ENCODE results near the gene ACOT7. TPM values are rescaled to one million over a fixed set of nuclear protein-coding genes. Genes with fewer than 3 reads are reported as not detected.
"Not testable (repeated sequence)": the region's sequence is repeated elsewhere in the genome, so short reads cannot be mapped to it uniquely, and the experiment has no call there.

Gene ACOT7, protein sequence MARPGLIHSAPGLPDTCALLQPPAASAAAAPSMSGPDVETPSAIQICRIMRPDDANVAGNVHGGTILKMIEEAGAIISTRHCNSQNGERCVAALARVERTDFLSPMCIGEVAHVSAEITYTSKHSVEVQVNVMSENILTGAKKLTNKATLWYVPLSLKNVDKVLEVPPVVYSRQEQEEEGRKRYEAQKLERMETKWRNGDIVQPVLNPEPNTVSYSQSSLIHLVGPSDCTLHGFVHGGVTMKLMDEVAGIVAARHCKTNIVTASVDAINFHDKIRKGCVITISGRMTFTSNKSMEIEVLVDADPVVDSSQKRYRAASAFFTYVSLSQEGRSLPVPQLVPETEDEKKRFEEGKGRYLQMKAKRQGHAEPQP
- total RNA-seq = 21.8 and 23.9 TPM in 2 replicates

- peak; percentile 65 to 91 for DNase-seq (ENCODE audit: low read depth in 2 of 2)
Observed at GRCh38 chr1:6393400-6394187, at the start of gene ACOT7. Gene ACOT7 (minus strand): TSS chr1:6393767. CDS start chr1:6393399, 368 bp downstream.

GRCh38 chr1:6441586-6441985, 48.0 kb upstream of the ACOT7 start:
- no peak for DNase-seq (ENCODE audit: low read depth in 2 of 2)

GRCh38 chr1:6440198-6441126, 46.9 kb upstream of the ACOT7 start:
- peak in 1 of 2 donors; percentile 44 for DNase-seq (ENCODE audit: low read depth in 2 of 2)

- DNase-seq (ENCODE audit: low read depth in 2 of 2) = peak; percentile 43 to 67
Observed at GRCh38 chr1:6438047-6438525, 44.5 kb upstream of the ACOT7 start.

GRCh38 chr1:6437012-6437700, 43.6 kb upstream of the ACOT7 start:
- DNase-seq (ENCODE audit: low read depth in 2 of 2) = not testable (repeated sequence)

GRCh38 chr1:6436277-6436676, 42.7 kb upstream of the ACOT7 start:
- not testable (repeated sequence) for DNase-seq (ENCODE audit: low read depth in 2 of 2)

DNA sequence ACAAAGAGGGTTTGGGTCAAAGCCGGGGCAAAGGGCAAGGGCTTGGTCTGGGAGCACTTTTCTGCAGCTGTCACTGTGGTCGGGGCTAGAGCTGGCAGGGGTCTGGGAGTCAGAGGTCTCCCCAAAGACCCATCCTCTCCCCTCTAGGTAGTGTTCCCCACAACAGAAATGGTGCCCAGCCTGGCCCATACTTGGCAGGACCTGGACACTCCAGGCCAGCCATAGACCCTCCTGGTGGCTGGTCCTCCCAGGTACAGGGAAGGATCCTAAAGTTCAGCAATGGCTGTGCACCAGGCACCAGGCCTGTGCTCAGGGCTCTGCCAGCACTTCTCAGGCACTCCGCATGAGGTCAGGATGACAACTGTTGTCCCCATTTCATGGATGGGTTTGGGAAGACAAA, 42.0 kb upstream of the ACOT7 start:
- no peak for DNase-seq (ENCODE audit: low read depth in 2 of 2)

- DNase-seq (ENCODE audit: low read depth in 2 of 2) = no peak
Observed at GRCh38 chr1:6435129-6435528, 41.6 kb upstream of the ACOT7 start.

GRCh38 chr1:6434186-6434585, 40.6 kb upstream of the ACOT7 start:
- DNase-seq (ENCODE audit: low read depth in 2 of 2) = no peak

DNA sequence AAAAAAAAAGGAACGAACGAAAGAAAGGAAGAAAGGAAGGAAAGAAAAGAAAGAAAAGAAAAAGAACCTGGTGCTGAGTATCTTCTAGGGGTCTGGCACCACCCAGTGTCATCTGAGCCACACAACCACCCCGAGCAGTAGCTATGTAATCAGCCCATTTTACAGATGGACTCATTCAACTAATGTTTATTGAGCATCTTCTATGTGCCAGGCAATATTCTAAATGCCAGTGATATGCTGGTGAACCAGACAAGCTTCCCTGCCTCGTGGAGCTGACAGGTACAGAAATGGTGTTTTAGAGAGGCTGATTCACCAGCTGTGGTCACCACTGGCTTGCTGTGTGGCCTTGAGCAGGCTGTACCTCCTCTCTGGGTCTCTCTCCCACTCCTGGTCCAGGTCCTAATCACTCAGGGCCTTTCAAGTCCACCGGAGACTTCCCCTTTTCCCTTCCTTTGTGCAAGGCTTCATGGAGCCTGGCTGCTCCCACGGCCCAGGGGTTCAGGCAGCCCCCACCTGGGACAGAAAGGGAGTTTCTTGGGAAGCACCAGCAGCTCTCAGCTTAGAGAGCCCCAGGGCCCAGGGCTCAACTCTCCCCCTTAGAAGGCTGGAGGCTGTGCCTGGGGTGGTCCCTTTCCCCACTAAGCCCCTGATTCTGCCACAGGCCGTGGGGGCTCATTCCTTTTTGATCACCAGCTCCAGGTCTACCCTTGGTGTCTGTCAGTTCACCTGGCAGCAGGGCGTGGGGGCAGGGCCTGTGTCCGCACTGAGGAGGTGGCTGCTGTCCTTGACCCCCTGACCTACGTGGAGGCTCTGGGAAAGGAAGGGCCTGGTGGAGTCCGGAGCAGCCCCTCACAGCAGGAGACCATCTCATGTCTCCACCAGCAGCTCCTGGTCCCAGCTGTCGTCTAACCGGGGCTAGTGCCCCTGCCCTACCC, 38.3 kb upstream of the ACOT7 start:
- DNase-seq (ENCODE audit: low read depth in 2 of 2) = not testable (repeated sequence)

DNA sequence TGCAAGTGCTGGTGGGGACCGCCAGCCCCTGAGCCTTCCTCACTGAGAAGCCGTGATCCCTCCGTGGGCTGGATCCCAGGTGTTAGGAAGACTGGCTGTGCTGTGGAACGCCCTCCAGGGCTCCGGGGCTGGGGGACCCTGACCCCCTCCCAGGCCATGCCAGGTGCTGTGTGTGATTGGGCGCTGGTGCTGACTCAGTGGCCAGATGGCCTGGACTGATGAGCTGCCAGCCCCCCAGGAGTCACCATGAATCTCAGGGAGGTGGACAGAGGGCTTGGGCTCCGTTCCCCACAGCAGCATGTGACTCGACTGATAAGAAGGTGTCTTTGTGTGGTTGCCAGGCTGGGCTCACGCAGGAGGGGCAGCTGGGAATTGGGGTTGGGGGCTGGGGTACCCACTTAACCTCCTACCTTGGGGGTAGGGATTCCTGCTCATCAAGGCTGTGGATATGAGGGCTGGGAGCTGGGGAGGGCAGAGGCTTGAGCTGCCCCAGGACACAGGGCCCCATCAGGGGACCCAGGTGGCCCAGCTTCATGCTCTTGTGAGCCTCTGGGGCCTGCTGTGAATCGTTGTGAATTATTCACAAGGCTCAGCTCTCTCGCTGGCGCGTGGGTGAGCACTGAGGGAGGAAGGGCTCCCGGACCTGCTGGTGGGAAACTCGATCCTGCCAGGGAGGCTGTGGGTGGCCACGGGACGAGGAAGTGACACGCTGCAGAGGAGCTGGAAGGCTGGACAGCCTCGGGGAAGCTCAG, 36.3 kb upstream of the ACOT7 start:
- not testable (repeated sequence) for DNase-seq (ENCODE audit: low read depth in 2 of 2)

GRCh38 chr1:6428453-6428852, 34.9 kb upstream of the ACOT7 start:
- DNase-seq (ENCODE audit: low read depth in 2 of 2) = not testable (repeated sequence)

DNA sequence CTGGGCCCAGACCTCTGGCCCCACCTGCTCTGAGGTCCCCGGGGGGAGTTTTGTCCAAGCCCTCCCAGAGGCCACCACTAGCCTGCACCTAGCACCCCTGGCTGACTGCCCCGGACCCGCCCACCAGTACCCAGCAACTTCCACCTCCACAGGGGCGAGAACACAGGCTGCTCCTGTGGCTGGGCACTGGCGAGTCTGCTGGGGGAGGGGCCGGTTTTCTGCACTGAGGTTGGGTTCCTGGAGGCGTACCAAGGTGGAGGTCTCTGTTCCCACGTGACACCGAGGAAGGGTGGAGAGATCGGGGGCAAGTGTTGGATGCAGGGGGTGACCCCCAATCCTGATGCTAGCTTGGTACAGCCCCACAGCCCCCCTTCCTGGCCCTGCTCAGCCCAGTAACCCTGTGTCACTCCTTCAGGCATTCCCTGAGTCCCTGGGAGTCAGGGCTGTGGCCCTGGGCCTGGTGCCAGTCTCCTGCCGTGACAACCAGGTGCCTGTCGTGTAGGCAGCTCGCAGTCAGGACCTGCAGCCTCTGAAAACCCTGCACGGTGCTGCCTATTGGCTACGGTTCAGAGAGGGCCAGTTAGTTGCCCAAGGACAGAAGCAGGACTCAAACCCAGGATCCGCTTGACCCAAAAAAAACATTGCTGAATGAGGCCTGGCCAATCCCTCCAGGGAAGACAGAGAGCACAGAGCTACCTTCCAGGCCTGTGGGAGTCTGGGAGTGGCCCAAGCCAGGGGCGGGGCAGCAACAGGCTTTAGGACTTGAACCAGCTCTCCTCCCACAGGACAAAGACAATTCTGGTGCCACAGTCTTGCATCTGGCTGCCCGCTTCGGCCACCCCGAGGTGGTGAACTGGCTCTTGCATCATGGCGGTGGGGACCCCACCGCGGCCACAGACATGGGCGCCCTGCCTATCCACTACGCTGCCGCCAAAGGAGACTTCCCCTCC, 34.1 kb upstream of the ACOT7 start:
- DNase-seq (ENCODE audit: low read depth in 2 of 2) = no peak

DNA sequence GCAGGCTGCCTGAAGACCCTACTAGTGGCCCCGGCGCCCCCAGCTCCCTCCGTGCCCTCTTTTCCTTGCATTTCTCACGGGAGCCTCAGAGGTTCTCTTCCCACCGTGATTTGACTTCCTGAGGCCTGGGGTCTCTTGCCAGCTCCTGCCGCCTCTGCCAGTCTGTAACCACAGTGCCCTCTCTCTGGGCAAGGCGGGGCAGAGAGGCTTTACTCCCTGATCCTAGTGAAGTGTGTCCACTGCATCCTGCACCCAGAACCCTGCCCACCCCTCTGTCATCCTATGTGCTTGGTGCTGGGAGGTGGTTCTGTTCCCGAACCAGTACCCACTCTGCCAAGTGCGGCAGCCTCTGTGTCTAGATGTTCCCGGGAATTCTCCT, 33.4 kb upstream of the ACOT7 start:
- DNase-seq (ENCODE audit: low read depth in 2 of 2) = no peak

- DNase-seq (ENCODE audit: low read depth in 2 of 2) = no peak
Observed at GRCh38 chr1:6426277-6426971, 32.9 kb upstream of the ACOT7 start.

- DNase-seq (ENCODE audit: low read depth in 2 of 2) = no peak
Observed at GRCh38 chr1:6425658-6426057, 32.1 kb upstream of the ACOT7 start.
